Measurements from ENCODE around the gene STXBP3. TPM values are rescaled to one million over a fixed set of nuclear protein-coding genes. Genes with fewer than 3 reads are reported as not detected.
"Not testable (repeated sequence)": the region's sequence is repeated elsewhere in the genome, so short reads cannot be mapped to it uniquely, and the experiment has no call there.

STXBP3 gene
- total and polyA plus RNA-seq, 2 donors, result 36.7 to 118 TPM

DNA sequence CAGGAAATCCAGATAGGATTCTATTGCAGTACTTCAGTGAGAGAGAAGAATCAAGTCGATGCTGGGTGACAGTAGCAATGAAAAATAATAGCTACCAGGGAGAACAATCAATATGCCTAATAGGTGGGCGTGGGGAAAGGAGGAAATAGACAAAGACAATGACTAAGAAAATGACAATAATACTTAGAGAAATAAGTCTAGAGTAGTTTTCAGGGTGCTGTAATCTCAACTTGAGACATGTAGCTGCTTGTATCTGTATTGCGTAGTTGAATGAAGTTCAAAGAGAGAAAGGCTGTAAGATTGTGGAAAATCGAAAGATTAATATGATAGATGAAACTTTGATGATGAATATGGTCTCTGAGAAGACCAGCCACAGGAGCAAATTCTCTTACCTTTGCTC, 2.6 kb downstream of the STXBP3 start:
- no peak overlapping the region for H3K27ac ChIP-seq (ENCODE audit: low read depth)
- no peaks in the 10 kb centered on the region for H3K4me1 ChIP-seq (ENCODE audit: insufficient read depth)
- 87% methylated on average over 4 of the region's 4 CpGs for WGBS
- no peaks in the 10 kb centered on the region for H3K36me3 ChIP-seq (ENCODE audit: insufficient read depth)
- no peak for DNase-seq (ENCODE audit: extremely low spot score)
- no peak overlapping the region for H3K4me3 ChIP-seq (ENCODE audit: low read depth, low read length)

GRCh38 chr1:108750476-108751181, 4.2 kb downstream of the STXBP3 start:
- H3K4me1 ChIP-seq (ENCODE audit: insufficient read depth), result no peaks in the 10 kb centered on the region
- no peak overlapping the region for H3K27ac ChIP-seq (ENCODE audit: low read depth)
- 75% methylated on average over 1 of the region's 1 CpG for WGBS
- DNase-seq (ENCODE audit: extremely low spot score), result no peak
- H3K4me3 ChIP-seq (ENCODE audit: low read depth, low read length), result no peak overlapping the region
- H3K36me3 ChIP-seq (ENCODE audit: insufficient read depth), result no peaks in the 10 kb centered on the region

DNA sequence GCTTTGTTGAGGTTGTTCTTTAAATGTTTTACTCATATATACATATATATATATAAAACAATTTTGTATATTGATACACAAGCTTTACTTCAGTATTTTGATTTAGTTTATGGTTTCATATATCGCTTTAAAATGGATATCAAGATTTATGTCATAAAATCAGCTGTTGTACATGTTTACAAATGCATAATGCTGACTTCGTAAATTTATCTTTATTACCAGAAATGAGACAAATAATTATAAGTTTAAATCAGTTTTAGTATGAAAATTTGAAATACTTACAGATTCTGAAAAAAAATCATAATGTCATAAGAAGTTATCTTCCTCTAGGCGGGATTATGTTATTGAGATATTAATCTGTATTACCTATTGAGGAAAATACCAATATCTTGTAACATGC, 6.9 kb downstream of the STXBP3 start:
- no peak for DNase-seq (ENCODE audit: extremely low spot score)
- Histone ChIP-seq H3K4me3 (ENCODE audit: low read depth, low read length) (no peak overlapping the region), H3K36me3 (ENCODE audit: insufficient read depth) (no peaks in the 10 kb centered on the region), H3K27ac (ENCODE audit: low read depth) (no peak overlapping the region), H3K4me1 (ENCODE audit: insufficient read depth) (no peaks in the 10 kb centered on the region)
- WGBS, result 73% methylated on average over 3 of the region's 3 CpGs

DNA sequence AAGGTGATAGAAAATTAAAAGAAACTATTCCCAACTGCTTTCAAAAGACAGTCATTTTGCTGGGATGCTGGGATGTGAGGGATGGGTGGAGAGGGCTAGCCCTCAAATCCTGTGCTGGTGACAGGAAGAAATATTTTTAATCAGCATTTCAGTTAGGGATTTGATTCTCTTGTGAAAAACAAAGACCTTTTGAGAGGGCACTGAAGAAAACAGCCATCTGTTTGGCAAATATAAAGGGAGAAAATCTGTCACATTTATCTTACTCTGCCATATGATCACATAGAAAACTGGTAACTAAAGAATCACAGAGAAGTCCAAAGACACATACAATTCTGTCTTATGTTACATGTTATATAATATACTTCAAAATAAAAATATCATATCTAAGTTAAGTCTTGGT, 12.3 kb downstream of the STXBP3 start:
- no peak for DNase-seq (ENCODE audit: extremely low spot score)
- Histone ChIP-seq H3K4me1 (ENCODE audit: insufficient read depth) (no peaks in the 10 kb centered on the region), H3K27ac (ENCODE audit: low read depth) (no peak overlapping the region), H3K4me3 (ENCODE audit: low read depth, low read length) (no peak overlapping the region), H3K36me3 (ENCODE audit: insufficient read depth) (peaks cover 2% of the 10 kb centered on the region)

DNA sequence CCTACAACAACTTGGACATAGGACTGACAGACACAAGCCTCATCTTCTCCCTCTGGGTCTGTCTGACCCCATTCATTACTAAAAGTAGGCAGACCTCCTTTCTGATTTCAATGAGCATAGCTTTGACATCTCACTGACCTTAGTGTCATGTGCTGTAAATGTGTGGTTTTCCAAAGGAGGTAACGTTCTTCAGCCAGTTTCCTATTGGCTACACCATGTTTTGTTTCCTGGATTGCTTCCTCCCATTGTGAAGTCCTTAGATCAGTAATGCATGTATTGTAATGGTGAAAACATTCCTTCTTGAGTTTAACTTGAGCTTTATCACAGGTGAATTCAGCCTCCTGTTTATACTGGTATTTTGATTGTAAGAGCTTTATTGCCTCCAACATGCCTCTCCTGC, 20.6 kb downstream of the STXBP3 start:
- Histone ChIP-seq H3K36me3 (ENCODE audit: insufficient read depth) (peaks cover 1% of the 10 kb centered on the region), H3K4me1 (ENCODE audit: insufficient read depth) (no peaks in the 10 kb centered on the region), H3K27ac (ENCODE audit: low read depth) (no peak overlapping the region), H3K4me3 (ENCODE audit: low read depth, low read length) (no peak overlapping the region)
- DNase-seq (ENCODE audit: extremely low spot score), result no peak
- 76% methylated on average over 1 of the region's 1 CpG for whole genome bisulfite sequencing

DNA sequence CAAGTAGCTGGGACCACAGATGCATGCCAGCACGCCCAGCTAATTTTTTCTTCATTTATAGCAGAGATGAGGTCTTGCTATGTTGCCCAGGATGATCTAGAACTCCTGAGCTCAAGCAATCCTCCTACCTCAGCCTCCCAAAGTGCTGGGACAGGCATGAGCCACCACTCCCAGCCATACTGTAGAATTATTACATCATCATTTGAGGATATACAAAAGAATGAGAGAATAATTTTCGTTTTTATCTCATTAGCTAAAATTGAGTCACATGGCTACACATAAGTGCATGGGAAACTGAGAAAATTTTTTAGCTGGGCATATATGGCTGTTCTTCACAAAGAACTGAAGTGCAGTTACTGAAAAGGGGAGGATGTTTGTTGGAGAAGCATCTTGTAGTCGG, 21.2 kb downstream of the STXBP3 start:
- DNase-seq (ENCODE audit: extremely low spot score), result no peak
- Histone ChIP-seq H3K4me3 (ENCODE audit: low read depth, low read length) (no peak overlapping the region), H3K36me3 (ENCODE audit: insufficient read depth) (peaks cover 1% of the 10 kb centered on the region), H3K27ac (ENCODE audit: low read depth) (no peak overlapping the region), H3K4me1 (ENCODE audit: insufficient read depth) (no peaks in the 10 kb centered on the region)
- 86% methylated on average over 3 of the region's 3 CpGs for WGBS

- no peak for DNase-seq (ENCODE audit: extremely low spot score)
- Histone ChIP-seq H3K4me3 (ENCODE audit: low read depth, low read length) (no peak overlapping the region), H3K4me1 (ENCODE audit: insufficient read depth) (no peaks in the 10 kb centered on the region), H3K36me3 (ENCODE audit: insufficient read depth) (peaks cover 5% of the 10 kb centered on the region), H3K27ac (ENCODE audit: low read depth) (no peak overlapping the region)
These were observed 31.4 kb downstream of the STXBP3 start for GRCh38 chr1:108777839-108778238.

DNA sequence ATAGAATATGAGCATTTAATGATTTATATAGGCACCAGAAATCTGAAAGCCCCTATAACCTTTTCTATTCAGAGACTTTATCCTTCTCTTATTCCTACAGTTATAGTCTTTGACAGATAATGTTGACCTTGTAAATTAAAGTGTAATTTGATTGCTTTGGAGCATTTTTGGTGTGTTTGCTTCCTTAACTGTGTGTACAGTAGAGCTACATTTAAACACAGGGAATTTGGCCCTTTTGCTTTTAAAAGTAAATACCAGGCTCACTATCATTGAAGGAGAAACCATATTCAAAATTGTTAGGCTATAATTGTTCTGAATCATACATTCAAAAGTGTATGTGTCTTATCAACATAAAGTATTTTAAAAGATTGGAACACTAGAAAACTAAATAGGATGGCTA, 33.0 kb downstream of the STXBP3 start:
- Histone ChIP-seq H3K4me1 (ENCODE audit: insufficient read depth) (no peaks in the 10 kb centered on the region), H3K4me3 (ENCODE audit: low read depth, low read length) (no peak overlapping the region), H3K27ac (ENCODE audit: low read depth) (no peak overlapping the region), H3K36me3 (ENCODE audit: insufficient read depth) (peaks cover 5% of the 10 kb centered on the region)
- DNase-seq (ENCODE audit: extremely low spot score), result no peak

DNA sequence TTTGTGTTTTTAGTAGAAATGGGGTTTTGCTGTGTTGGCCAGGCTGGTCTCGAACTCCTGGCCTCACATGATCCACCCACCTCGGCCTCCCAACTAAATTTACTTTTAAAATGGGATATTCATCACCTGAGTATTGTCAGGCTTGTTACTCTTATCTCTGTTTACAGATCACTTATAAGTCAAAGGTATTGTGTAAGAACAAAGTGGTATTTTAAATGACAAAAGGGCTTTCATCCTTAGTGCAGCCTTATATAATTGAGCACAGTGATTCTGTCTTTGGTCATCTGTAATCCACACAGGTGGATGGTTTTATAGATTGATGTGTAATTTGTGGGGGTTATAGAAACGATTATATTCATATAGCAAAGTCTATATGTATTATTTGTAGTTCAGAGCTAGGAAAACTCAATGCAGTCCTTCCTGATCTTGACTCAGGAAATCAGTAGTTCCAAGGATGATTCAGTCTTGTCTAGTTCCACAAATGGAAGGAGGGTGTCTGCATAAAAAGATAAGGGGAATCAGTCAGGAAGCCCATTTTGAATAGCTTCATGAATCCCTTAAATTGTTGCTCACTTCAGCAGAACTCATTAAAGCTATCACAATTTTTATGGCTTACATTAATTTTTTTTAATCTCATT, 34.6 kb downstream of the STXBP3 start:
- WGBS, result 94% methylated on average over 3 of the region's 3 CpGs
- H3K27ac ChIP-seq (ENCODE audit: low read depth), result no peak overlapping the region
- H3K36me3 ChIP-seq (ENCODE audit: insufficient read depth), result peaks cover 5% of the 10 kb centered on the region
- no peaks in the 10 kb centered on the region for H3K4me1 ChIP-seq (ENCODE audit: insufficient read depth)
- DNase-seq (ENCODE audit: extremely low spot score), result no peak
- no peak overlapping the region for H3K4me3 ChIP-seq (ENCODE audit: low read depth, low read length)

GRCh38 chr1:108781575-108781944, 35.1 kb downstream of the STXBP3 start:
- H3K36me3 ChIP-seq (ENCODE audit: insufficient read depth); DNase-seq (ENCODE audit: extremely low spot score); H3K27ac ChIP-seq (ENCODE audit: low read depth); H3K4me1 ChIP-seq (ENCODE audit: insufficient read depth); H3K4me3 ChIP-seq (ENCODE audit: low read depth, low read length): not testable (repeated sequence)
- WGBS, result 98% methylated on average over 1 of the region's 1 CpG

DNA sequence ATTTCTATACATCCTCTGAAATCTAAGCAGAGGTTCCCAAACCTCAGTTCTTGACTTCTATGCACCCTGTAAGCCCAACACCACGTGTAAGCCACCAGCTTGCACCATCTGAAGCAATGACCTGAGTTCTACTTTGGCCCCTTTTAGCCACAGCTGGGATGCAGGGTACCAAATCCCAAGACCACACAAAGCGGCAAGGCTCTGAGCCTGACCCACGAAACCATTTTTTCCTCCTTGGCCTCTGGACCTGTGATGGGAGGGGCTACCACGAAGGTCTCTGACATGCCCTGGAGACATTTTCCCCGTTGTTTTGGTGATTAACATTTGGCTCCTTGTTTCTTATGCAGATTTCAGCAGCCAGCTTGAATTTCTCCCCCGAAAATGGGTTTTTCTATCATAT, 38.8 kb downstream of the STXBP3 start:
- Histone ChIP-seq H3K4me1 (ENCODE audit: insufficient read depth) (no peaks in the 10 kb centered on the region), H3K36me3 (ENCODE audit: insufficient read depth) (no peaks in the 10 kb centered on the region), H3K27ac (ENCODE audit: low read depth) (no peak overlapping the region), H3K4me3 (ENCODE audit: low read depth, low read length) (no peak overlapping the region)
- 96% methylated on average over 6 of the region's 6 CpGs for WGBS
- DNase-seq (ENCODE audit: extremely low spot score), result no peak

DNA sequence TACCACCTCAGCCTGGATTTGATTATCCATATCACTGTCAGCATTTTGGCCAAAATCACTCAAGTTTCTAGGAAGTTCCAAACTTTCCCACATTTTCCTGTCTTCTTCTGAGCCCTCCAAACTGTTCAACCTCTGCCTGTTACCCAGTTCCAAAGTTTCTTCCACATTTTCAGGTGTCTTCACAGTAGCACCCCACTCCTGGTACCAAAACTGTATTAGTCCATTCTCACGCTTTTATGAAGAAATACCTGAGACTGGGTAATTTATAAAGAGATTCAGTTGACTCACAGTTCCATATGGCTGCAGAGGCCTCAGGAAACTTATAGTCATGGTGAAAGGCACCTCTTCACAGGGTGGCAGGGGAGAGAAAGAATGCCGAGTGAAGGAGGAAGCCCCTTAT, 39.4 kb downstream of the STXBP3 start:
- Histone ChIP-seq H3K4me3 (ENCODE audit: low read depth, low read length) (no peak overlapping the region), H3K36me3 (ENCODE audit: insufficient read depth) (no peaks in the 10 kb centered on the region), H3K27ac (ENCODE audit: low read depth) (no peak overlapping the region), H3K4me1 (ENCODE audit: insufficient read depth) (no peaks in the 10 kb centered on the region)
- no peak for DNase-seq (ENCODE audit: extremely low spot score)
- WGBS, result 99% methylated on average over 2 of the region's 2 CpGs

GRCh38 chr1:108791790-108792189, 45.3 kb downstream of the STXBP3 start:
- Histone ChIP-seq H3K4me1 (ENCODE audit: insufficient read depth) (no peaks in the 10 kb centered on the region), H3K27ac (ENCODE audit: low read depth) (no peak overlapping the region), H3K36me3 (ENCODE audit: insufficient read depth) (peaks cover 2% of the 10 kb centered on the region), H3K4me3 (ENCODE audit: low read depth, low read length) (no peak overlapping the region)
- DNase-seq (ENCODE audit: extremely low spot score), result no peak
- WGBS, result 95% methylated on average over 1 of the region's 1 CpG

GRCh38 chr1:108792420-108792819, 45.9 kb downstream of the STXBP3 start:
- no peak for DNase-seq (ENCODE audit: extremely low spot score)
- H3K27ac ChIP-seq (ENCODE audit: low read depth), result no peak overlapping the region
- 96% methylated on average over 2 of the region's 2 CpGs for WGBS
- no peaks in the 10 kb centered on the region for H3K4me1 ChIP-seq (ENCODE audit: insufficient read depth)
- no peak overlapping the region for H3K4me3 ChIP-seq (ENCODE audit: low read depth, low read length)
- peaks cover 2% of the 10 kb centered on the region for H3K36me3 ChIP-seq (ENCODE audit: insufficient read depth)

DNA sequence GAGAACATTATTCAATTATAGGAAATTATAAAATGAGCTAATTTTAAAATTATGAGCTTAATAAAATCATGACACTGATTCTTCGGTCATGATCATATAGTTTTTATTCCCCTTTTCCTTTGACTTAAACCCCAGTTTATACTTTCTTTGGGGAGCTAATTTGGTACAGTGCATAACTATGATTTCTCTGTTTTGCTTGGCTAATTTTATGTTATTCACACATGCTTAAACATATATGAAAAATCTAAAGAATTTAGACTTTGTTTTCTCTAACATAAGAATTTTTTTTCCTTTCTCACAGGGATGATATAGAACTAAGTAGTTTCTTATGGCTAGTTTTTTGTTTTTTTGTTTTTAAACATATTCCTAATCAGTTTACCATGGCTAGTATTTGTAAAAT, 52.5 kb downstream of the STXBP3 start:
- H3K36me3 ChIP-seq (ENCODE audit: insufficient read depth), result peaks cover 3% of the 10 kb centered on the region
- no peak for DNase-seq (ENCODE audit: extremely low spot score)
- 87% methylated on average over 1 of the region's 1 CpG for WGBS
- H3K4me1 ChIP-seq (ENCODE audit: insufficient read depth), result no peaks in the 10 kb centered on the region
- no peak overlapping the region for H3K4me3 ChIP-seq (ENCODE audit: low read depth, low read length)
- H3K27ac ChIP-seq (ENCODE audit: low read depth), result no peak overlapping the region
